HepG2 (cell line): ENCODE results near the gene KLRC4. TPM values are rescaled to one million over a fixed set of nuclear protein-coding genes. Genes with fewer than 3 reads are reported as not detected.

ENCODE experiments used
- NR2C2 ChIP-seq: sonication (generic); formaldehyde crosslinking; IDR thresholded peaks from 2 replicates; pipeline ENCODE4 v1.4.0; 2020; ENCODE audit warnings: missing genetic modification reagents, mild to moderate bottlenecking, moderate library complexity, borderline replicate concordance
- RAD21 ChIP-seq: fragments of 450-650 bp; formaldehyde crosslinking; IDR thresholded peaks from 2 replicates; pipeline ENCODE4 v1.5.0; 2020; ENCODE audit warnings: mild to moderate bottlenecking
- RBM39 ChIP-seq: fragments of 200-400 bp; formaldehyde crosslinking; IDR thresholded peaks from one replicate; pipeline ENCODE4 v1.6.1; 2018; ENCODE audit warnings: antibody characterized with exemption, mild to moderate bottlenecking, low read depth, low read length; ENCODE audit not compliant: poor library complexity, severe bottlenecking
- ZNF382 ChIP-seq: sonication (generic); formaldehyde crosslinking; IDR thresholded peaks from 2 replicates; pipeline ENCODE4 v1.5.0; 2020; ENCODE audit warnings: missing genetic modification reagents, mild to moderate bottlenecking, borderline replicate concordance
- ZNF615 ChIP-seq: sonication (generic); formaldehyde crosslinking; IDR thresholded peaks from 2 replicates; pipeline ENCODE4 v1.5.0; 2020; ENCODE audit warnings: mild to moderate bottlenecking, missing genetic modification reagents, borderline replicate concordance
- ZNF747 ChIP-seq: sonication (generic); formaldehyde crosslinking; IDR thresholded peaks from 2 replicates; pipeline ENCODE4 v1.8.1; 2023; ENCODE audit warnings: missing genetic modification reagents, mild to moderate bottlenecking, borderline replicate concordance
- ZSCAN21 ChIP-seq: sonication (generic); formaldehyde crosslinking; IDR thresholded peaks from 2 replicates; pipeline ENCODE4 v1.8.0; 2022; ENCODE audit warnings: mild to moderate bottlenecking, missing genetic modification reagents, moderate library complexity, borderline replicate concordance
- polyA plus RNA-seq, 8 experiments: library from polyadenylated mRNA; depleted of rRNA in 3 of 8; stranded (reverse) in 7 of 8; unstranded in 1 of 8; fragments of >200 nt; fragmentation: Illumina TruSeq in 4 of 8; extraction: Trizol in 4 of 8; gene quantifications; 2 replicates each; pipeline versions ENCODE4 v1.2.1 to v1.2.3, GENCODE V29; 2011 to 2016; ENCODE audit warnings: low read depth in 4 of 8, missing spikeins in 1 of 8, mixed read lengths in 1 of 8; ENCODE audit not compliant: insufficient read depth in 1 of 8
- total RNA-seq, 5 experiments: library from RNA; depleted of rRNA; stranded (reverse); fragments of >200 nt; fragmentation: Illumina TruSeq; extraction: Trizol; gene quantifications; 2 replicates each; pipeline ENCODE4 v1.2.3, GENCODE V29; 2016; ENCODE audit warnings: low read depth in 1 of 5
- TF ChIP-seq, protein P1 (sequence below): sonication (generic); formaldehyde crosslinking; IDR thresholded peaks from 2 replicates; pipeline ENCODE4 v1.4.0; 2020; ENCODE audit warnings: missing genetic modification reagents, borderline replicate concordance
- TF ChIP-seq, protein P2 (sequence below): sonication (generic); formaldehyde crosslinking; IDR thresholded peaks from 2 replicates; pipeline ENCODE4 v1.5.1; 2020; ENCODE audit warnings: mild to moderate bottlenecking, missing genetic modification reagents, borderline replicate concordance
- TF ChIP-seq, protein P3 (sequence below): sonication (generic); formaldehyde crosslinking; IDR thresholded peaks from 2 replicates; pipeline ENCODE4 v1.4.0; 2020; ENCODE audit warnings: missing genetic modification reagents, low read depth, mild to moderate bottlenecking, borderline replicate concordance
- TF ChIP-seq, protein P4 (sequence below): sonication (generic); formaldehyde crosslinking; IDR thresholded peaks from 2 replicates; pipeline ENCODE4 v1.8.1; 2023; ENCODE audit warnings: mild to moderate bottlenecking, inconsistent platforms, moderate library complexity, missing genetic modification reagents, borderline replicate concordance
- TF ChIP-seq, protein P5 (sequence below): sonication (generic); formaldehyde crosslinking; IDR thresholded peaks from 2 replicates; pipeline ENCODE4 v1.8.0; 2022; ENCODE audit warnings: mild to moderate bottlenecking, missing genetic modification reagents, moderate library complexity

KLRC4 gene
- total and polyA plus RNA-seq, 2 of the 13 experiments (the other 11 are each of a cell fraction or from before 2014, with no cell fraction given) = 0.09 TPM; not detected in 1

DNA sequence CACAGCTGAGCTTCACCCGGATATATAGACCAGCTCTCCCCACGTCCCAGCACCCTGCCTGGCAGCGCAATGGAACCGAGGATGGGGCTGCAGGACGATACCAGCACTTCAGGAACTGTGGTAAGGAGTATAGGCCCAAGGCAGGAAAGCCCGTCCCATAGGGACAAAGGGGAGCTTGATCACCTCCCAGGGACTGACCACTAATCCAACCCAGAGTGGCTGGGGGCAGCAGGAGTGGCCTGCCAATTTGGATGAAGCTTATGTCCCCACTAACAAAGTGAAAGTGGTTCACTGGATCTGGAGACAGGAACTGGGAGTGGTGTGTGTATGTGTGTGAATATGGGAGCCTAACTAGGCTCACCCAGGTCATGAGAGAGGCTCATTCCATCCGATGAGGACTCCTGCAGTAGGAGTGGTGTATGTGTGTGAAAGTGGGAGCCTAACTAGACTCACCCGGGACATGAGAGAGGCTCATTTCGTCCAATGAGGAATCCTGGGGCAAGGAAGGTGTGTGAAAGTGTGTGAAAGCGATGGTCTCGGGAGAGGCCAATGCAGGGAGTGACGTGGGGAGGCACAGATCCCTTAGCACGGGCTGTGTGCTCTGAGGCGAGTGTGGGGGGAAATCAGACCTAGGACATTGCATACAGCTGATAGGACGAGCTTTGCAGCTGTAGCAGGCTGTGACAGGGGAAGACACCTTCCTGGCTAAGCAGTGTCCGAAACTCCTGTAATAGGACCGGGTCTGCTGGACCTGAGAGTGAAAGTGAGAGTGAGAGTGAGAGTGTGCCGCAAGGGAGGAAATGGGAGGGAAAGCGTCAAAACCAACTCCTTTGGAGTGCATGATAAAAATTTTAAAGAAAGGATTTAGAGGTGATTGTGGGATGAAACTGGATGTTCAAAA lies 45.4 kb downstream of the KLRC4 start (continued):
- TF ChIP-seq, protein P1, sequence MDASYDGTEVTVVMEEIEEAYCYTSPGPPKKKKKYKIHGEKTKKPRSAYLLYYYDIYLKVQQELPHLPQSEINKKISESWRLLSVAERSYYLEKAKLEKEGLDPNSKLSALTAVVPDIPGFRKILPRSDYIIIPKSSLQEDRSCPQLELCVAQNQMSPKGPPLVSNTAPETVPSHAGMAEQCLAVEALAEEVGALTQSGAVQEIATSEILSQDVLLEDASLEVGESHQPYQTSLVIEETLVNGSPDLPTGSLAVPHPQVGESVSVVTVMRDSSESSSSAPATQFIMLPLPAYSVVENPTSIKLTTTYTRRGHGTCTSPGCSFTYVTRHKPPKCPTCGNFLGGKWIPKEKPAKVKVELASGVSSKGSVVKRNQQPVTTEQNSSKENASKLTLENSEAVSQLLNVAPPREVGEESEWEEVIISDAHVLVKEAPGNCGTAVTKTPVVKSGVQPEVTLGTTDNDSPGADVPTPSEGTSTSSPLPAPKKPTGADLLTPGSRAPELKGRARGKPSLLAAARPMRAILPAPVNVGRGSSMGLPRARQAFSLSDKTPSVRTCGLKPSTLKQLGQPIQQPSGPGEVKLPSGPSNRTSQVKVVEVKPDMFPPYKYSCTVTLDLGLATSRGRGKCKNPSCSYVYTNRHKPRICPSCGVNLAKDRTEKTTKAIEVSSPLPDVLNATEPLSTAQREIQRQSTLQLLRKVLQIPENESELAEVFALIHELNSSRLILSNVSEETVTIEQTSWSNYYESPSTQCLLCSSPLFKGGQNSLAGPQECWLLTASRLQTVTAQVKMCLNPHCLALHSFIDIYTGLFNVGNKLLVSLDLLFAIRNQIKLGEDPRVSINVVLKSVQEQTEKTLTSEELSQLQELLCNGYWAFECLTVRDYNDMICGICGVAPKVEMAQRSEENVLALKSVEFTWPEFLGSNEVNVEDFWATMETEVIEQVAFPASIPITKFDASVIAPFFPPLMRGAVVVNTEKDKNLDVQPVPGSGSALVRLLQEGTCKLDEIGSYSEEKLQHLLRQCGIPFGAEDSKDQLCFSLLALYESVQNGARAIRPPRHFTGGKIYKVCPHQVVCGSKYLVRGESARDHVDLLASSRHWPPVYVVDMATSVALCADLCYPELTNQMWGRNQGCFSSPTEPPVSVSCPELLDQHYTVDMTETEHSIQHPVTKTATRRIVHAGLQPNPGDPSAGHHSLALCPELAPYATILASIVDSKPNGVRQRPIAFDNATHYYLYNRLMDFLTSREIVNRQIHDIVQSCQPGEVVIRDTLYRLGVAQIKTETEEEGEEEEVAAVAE (CRISPR knock-in tag) = peak; percentile 44; the same call in 1 of the 2 replicates
- peak; percentile 5; the same call in 1 of the 2 replicates for TF ChIP-seq NR2C2 (CRISPR knock-in tag)
- TF ChIP-seq, protein P2, sequence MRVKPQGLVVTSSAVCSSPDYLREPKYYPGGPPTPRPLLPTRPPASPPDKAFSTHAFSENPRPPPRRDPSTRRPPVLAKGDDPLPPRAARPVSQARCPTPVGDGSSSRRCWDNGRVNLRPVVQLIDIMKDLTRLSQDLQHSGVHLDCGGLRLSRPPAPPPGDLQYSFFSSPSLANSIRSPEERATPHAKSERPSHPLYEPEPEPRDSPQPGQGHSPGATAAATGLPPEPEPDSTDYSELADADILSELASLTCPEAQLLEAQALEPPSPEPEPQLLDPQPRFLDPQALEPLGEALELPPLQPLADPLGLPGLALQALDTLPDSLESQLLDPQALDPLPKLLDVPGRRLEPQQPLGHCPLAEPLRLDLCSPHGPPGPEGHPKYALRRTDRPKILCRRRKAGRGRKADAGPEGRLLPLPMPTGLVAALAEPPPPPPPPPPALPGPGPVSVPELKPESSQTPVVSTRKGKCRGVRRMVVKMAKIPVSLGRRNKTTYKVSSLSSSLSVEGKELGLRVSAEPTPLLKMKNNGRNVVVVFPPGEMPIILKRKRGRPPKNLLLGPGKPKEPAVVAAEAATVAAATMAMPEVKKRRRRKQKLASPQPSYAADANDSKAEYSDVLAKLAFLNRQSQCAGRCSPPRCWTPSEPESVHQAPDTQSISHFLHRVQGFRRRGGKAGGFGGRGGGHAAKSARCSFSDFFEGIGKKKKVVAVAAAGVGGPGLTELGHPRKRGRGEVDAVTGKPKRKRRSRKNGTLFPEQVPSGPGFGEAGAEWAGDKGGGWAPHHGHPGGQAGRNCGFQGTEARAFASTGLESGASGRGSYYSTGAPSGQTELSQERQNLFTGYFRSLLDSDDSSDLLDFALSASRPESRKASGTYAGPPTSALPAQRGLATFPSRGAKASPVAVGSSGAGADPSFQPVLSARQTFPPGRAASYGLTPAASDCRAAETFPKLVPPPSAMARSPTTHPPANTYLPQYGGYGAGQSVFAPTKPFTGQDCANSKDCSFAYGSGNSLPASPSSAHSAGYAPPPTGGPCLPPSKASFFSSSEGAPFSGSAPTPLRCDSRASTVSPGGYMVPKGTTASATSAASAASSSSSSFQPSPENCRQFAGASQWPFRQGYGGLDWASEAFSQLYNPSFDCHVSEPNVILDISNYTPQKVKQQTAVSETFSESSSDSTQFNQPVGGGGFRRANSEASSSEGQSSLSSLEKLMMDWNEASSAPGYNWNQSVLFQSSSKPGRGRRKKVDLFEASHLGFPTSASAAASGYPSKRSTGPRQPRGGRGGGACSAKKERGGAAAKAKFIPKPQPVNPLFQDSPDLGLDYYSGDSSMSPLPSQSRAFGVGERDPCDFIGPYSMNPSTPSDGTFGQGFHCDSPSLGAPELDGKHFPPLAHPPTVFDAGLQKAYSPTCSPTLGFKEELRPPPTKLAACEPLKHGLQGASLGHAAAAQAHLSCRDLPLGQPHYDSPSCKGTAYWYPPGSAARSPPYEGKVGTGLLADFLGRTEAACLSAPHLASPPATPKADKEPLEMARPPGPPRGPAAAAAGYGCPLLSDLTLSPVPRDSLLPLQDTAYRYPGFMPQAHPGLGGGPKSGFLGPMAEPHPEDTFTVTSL = no peak
- TF ChIP-seq, protein P3, sequence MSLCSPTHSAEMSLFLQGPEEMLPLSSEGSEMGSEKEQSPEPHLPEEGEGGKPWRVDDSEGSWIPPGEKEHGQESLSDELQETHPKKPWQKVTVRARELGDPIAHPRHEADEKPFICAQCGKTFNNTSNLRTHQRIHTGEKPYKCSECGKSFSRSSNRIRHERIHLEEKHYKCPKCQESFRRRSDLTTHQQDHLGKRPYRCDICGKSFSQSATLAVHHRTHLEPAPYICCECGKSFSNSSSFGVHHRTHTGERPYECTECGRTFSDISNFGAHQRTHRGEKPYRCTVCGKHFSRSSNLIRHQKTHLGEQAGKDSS (CRISPR knock-in tag) = no peak
- no peak for TF ChIP-seq RAD21 (CRISPR knock-in tag)
- TF ChIP-seq ZNF382 (CRISPR knock-in tag) = no peak
- no peak for TF ChIP-seq ZNF747
- TF ChIP-seq ZNF615 (CRISPR knock-in tag) = no peak
- TF ChIP-seq, protein P4, sequence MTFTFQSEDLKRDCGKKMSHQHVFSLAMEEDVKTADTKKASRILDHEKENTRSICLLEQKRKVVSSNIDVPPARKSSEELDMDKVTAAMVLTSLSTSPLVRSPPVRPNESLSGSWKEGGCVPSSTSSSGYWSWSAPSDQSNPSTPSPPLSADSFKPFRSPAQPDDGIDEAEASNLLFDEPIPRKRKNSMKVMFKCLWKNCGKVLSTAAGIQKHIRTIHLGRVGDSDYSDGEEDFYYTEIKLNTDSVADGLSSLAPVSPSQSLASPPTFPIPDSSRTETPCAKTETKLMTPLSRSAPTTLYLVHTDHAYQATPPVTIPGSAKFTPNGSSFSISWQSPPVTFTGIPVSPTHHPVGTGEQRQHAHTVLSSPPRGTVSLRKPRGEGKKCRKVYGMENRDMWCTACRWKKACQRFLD (CRISPR knock-in tag) = 0 out of 2 replicates have a peak, but pooled peaks have one; percentile 2
- TF ChIP-seq RBM39 = no peak
- TF ChIP-seq, protein P5, sequence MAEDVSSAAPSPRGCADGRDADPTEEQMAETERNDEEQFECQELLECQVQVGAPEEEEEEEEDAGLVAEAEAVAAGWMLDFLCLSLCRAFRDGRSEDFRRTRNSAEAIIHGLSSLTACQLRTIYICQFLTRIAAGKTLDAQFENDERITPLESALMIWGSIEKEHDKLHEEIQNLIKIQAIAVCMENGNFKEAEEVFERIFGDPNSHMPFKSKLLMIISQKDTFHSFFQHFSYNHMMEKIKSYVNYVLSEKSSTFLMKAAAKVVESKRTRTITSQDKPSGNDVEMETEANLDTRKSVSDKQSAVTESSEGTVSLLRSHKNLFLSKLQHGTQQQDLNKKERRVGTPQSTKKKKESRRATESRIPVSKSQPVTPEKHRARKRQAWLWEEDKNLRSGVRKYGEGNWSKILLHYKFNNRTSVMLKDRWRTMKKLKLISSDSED (CRISPR knock-in tag) = no peak
- TF ChIP-seq ZSCAN21 (CRISPR knock-in tag) = peak; percentile 70; the same call in 1 of the 2 replicates
